ENCODE data around the gene RPRD1B.

The RPRD1B gene

DNA sequence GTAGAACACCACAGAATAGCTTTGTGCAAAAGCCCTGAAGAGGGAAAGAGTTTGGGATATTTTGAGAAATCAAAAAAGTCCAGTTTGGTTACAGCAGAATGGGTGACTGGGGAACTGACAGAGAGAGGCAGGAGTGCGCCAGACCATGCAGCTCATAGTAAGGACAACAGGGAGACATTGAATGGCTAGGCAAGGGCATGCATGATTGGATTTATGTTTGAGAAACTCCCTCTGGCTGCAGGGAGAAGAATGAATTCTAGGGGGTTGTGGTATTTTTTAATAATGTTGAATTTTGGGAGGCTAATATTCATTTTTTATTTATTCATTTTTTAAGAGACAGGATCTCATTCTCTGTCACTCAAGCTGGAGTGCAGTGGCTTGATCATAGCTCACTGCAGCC lies 81.7 kb downstream of the RPRD1B start:
- in situ Hi-C loops (cut with MboI; ENCODE audit: low sequenced_read_pairs), result no loop called here

DNA sequence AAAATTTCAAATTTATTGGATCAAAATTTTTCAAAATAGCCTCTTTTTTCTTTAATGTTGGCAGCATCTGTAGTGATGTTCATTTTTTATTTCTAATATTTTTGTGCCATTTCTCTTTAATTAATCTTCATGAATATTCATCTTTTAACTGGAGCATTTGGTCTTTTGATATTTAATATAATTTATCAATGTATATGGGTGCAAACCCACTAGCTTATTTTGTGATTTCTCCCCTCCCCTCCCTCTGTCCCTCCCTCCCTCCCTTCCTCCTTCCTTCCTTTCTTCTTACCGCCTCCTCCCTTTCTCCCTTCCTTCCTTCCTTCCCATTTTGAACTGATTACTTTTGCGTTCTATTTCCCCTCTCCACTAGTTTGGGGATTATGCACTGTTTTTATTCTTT lies 82.3 kb downstream of the RPRD1B start:
- in situ Hi-C loops (cut with MboI; ENCODE audit: low sequenced_read_pairs), result no loop called here

DNA sequence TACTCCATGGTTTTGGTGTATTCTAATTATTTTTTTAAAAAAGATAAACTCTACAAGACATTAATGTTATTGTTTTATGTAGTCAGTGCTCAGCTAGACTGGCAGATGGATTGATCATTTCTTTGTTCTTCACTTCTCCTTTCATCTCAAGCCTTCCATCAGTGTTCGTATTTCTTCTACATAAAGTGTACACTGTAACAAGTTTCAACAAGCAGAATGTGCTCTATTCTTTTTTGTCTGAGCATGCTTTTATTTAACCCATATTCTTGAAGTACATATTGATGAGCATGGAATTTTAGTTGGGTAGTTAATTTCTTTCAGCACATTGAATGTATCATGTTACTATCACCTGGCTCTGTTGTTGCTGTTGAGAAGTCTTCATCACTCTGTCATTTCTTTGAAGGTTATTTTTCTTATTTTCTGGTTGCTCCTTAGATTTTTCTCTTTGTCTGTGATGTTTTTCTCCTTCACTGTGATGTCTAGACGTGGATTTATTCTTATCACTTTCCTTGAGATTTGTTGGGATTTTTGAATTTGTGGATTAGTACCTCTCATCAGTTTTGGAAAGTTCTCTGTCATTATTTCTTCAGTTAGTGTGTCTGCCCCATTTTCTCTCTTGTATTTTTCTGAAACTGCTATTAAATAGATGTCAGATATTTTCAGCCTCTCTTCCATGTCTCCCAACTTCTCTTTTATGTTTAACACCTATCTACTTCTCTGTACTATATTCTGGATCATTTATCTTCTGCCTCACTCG lies 83.0 kb downstream of the RPRD1B start:
- in situ Hi-C loops (cut with MboI; ENCODE audit: low sequenced_read_pairs), result no loop called here

DNA sequence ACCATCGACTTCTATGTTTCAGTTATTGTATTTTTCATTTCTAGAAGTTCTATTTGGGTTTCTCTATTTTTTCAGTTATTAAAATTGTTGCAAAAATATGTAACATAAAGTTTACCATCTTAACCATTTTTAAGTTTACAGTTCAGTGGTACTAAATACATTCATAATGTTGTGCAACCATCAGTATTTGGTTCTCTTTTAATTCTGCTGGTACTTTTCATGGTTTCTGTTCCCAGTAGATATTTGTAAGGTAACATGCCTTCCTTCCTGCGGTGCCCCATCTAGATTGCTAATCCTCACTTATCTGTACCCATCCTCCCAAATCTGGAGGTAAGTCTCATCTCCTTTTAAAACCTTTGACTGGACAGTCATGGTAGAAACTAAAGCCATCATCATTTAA lies 83.7 kb downstream of the RPRD1B start:
- in situ Hi-C loops (cut with MboI; ENCODE audit: low sequenced_read_pairs), result no loop called here

DNA sequence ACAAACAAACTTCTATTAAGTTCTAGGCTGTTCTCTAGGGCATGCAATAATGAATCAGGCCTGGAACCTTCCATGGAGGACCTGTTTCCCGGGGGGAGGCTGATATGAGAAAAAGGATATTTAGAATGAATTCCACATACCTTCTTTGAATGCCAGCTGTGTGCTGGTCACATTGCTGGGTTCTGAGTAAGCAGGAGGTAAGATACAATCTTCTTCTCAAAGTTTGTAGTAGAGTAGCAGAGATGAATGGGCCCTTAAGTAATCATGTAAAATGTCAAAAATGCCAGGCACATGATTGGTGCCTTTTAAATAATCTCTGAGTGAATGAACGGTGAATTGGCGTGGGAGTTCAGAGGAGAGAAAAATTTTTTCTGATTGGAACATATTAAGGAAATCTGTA lies 84.1 kb downstream of the RPRD1B start:
- in situ Hi-C loops (cut with MboI; ENCODE audit: low sequenced_read_pairs), result no loop called here

DNA sequence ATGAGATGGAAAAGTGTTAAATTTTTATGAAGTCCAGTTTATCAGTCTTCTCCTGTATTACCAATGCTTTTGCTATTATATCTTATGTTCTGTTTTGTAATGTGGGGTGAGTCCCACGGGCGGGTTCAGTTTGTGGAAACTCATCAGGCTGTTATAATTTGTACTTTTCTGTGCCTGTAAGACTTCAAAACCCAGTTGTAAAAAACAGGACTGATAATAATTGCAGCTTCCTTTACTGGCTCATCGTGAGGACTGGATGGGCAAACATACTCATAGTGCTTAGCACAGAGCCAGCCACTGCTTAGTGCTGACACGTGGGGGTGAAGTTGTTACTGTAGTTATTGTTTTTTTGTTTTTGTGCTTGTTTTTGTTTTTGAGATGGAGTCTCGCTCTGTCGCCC lies 85.9 kb downstream of the RPRD1B start:
- in situ Hi-C loops (cut with MboI; ENCODE audit: low sequenced_read_pairs), result no loop called here

DNA sequence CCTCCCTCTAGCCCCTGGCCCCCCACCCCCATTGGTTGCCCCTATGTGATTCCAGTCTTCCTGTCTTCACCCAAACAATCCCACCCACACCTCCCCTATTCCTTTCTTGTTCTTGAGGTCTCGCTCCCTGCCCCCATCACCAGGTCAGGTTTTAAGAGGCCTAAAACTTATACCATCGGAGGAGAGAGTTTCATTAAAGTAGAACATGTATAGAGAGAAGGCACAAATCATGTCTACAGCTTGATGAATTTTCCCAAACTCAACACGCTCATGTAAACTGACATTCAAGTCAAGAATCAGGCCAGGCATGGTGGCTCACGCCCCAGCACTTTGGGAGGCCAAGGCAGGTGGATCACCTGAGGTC lies 87.1 kb downstream of the RPRD1B start:
- in situ Hi-C loops (cut with MboI; ENCODE audit: low sequenced_read_pairs), result no loop called here

DNA sequence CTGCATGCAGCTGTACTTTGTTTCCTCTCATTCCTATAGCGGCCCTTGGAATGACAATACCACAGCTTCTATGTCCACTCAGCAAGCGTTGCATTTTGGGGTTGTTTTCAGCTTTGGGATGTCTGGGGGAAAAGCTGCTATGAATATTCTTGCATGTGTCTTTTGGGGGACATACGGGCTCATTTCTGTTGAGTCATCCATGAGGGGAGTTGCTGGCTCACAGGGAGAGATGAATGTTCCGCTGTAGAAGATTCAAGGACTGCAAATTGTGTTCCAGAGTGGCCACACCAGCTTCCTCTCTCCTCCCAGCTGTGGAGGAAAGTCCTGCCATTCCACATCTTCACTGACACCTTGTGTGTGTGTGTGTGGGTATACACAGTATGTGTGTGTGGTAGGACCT lies 88.2 kb downstream of the RPRD1B start:
- in situ Hi-C loops (cut with MboI; ENCODE audit: low sequenced_read_pairs), result no loop called here

DNA sequence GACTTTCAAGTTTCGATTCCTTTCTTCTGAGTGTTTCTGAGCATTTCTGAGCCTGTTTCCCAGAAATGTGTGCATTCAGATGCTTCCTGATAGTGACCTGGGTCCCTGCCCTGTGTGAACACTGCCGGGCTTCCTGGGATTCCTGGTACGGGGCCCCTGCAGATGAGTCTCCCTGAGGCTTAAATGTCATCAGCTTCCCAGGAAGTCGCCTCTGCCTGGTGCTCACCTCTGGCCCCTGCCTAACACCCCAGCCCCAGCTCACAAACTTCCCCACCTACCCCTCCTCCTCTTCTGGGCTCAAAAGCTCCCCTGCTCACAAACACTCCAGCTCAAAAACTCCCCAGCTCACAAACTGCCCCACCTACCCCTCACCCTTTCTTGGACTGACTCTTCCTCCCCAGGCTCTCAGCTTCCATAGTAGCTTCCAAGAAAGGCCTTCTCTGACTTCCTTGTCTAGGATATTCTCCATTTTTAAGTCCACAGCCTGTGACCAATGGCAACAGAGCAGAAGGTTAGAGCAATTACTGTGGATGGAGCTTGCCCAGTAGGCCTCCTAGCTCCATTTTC lies 89.6 kb downstream of the RPRD1B start:
- in situ Hi-C loops (cut with MboI; ENCODE audit: low sequenced_read_pairs), result no loop called here

DNA sequence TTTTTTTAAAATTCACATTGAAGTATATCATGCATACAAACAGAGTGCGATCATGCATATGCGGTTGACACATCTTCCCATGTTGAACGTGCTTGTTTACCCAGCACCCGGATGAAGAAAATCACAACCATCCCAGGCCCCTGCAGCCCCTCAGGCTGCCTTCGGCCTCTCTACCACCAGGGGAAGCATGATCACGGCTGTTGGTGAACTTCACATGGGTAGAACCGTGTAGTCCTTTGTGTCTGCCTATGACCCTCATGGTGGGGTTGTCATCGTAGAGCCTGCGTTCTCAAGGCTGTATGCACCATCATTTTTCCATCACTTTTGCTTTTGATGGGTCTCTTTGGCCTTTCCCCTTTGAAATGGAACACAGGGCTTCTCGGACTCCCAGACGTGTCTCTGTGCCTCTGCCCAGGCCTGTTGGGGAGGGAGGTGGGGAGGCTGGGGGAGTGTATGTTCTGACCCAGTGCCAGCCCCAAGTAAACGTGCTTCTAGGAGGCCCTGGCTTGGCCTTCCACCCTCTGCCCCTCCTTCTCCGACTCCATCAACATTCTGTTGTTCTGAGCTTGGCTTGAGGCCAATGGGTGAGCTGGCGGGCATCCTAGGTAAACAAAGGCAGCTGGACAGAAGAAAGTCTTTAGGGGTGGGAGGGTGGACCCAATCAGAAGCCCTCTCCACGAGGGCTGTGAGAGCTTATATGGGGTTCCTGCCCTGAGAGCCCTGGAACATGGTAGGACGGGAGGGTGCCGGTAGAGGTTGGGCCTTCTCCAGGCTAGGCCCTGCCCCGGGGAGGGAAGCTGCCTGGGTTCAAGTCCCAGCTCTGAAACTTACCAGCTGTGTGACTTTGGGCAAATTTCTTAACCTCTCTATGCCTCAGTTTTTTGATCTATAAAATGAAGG lies 91.9 kb downstream of the RPRD1B start:
- in situ Hi-C loops (cut with MboI; ENCODE audit: low sequenced_read_pairs), result no loop called here

DNA sequence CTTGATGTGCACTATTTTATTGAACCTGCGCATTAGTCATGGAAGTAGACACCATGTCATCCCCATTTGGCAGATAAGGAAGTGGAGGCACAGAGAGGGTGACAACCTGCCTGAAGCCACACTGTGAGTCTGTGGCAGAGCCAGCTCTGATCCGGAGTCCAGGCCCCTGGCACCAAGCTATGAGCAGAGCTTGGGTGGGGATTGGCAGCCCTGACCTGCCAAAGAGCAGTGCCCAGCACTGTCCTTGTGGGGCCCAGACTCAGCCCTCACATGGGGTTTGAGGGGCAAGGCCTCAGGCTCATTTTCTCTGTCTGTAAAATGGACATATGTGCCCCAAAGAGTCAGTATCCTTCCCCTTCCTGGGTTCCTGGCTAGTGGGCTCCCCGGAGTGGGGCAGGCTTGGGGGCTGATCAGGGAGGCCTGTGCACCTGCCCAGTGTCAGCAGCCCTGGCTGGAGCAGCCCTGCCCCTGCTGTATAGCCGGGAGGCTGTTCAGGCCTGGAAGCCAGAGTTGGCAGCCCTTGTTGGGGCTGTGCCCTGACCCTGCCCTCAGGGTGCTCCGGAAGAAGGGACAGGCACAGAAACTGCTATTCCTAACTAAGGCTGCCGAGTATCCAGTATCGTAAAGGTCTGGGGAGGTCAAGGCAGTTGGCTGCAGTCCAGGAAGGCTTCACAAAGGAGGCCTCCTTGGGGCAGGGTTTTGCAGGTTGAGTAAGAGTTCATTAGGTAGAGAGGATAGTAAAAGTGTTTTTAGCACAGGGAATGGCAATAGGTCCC lies 92.8 kb downstream of the RPRD1B start:
- in situ Hi-C loops (cut with MboI; ENCODE audit: low sequenced_read_pairs), result no loop called here

DNA sequence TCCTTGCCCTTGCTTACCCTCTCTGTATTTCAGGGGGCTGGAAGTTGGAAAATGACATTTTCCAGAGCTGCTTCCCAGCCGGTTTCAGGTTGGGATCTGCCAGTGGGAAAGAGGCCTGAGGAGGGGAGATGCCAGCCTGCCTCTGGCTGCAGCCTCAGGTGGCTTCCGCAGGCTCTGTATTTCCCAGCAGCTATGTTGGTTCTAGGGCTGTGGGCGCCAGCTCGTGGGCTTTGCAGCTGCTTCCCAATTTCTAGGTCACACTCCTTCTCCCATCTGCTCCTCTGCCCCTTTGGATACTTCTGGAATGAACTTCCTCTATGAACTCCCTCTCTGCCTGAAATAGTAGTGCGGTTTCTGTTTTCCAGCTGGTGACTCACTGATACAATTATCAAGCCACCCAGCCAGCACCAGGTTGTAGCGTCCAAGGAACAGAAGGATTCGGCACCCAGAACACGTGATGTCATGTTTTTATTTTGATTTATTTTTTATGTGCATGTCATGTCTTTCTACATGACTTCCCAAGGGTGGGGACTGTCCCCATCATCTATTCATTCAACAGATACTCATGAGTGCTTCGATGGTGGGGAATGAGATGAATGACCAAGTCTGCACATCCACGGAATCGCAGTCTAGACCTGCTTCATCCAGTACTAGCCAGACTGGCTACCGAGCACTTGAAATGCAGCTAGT lies 93.5 kb downstream of the RPRD1B start:
- in situ Hi-C loops (cut with MboI; ENCODE audit: low sequenced_read_pairs), result no loop called here

DNA sequence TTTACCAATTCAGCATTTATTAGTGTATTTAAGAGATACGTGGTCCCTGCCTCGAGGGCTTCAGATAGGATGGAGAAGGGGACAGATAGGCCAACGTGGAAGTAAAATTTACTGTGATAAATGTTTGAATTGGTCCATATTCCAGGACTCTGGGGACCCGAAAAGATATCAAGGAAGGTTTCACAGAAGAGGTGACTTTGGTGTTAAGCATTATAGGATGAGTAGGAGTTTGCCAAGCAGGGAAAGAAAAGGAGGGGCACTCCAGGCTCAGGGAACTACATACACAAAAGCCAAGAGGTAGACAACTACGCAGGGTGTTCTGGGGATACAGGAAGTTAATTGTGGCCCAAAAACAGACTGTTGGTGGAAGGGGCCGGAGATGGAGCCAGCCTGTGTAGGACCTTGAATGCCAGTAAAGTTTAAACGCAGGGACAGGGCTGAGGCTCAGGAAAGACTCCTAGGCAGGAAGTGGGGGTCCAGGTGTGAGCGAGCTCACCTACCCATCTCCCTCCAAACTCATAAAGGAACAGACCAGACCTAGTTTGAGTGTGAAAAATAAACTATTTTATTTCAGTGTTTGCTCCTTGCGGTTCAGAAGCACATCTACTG lies 94.5 kb downstream of the RPRD1B start:
- in situ Hi-C loops (cut with MboI; ENCODE audit: low sequenced_read_pairs), result no loop called here

DNA sequence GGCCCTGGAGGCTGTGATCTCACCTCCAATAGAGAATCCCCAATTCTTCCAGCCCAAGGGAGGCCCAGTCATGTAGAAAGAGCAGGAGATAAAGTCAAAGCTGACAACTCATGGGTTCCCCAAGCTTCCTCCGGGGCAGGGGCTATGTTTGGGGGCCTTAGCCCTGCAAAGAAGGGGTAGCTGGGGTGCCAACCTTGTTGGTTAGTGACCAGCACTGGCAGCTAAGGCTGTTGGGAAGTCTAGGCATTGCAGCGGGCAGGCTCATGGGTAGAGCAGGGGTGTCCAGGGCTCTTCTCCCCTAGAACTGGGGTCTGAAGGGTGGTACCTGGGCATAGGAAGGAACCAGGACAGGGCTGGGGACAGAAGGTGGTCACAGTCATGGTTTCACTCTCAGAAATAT lies 95.1 kb downstream of the RPRD1B start:
- in situ Hi-C loops (cut with MboI; ENCODE audit: low sequenced_read_pairs), result no loop called here

DNA sequence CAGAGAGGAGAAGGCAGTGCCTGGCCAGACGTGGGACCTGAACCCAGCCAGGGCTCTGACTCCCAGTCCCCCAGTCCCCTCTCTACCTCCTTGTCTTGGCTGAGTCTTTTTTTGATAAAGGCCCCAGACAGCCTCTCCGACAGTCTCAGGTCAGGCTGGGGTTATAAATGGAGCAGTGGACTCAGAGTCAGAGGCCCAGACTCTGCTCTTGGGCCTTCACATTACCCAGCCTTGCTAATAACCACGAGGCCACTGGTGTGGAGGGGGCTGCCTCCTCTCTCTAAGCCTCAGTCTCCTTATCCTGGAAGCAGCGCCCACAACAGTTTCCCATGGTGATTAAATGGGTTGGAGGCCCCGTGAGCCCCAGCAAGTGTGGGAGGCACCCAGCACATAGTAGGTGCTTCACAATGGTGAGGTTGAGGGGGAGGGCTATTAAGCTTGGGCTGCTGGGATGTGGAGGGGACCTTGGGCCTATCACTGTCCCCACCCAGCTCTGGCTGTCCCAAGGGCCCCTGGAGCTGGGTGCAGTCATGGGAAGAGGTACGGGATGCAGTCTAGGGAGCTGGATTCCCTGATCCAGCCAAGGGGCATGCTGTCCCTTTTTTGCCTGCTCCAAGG lies 95.8 kb downstream of the RPRD1B start:
- in situ Hi-C loops (cut with MboI; ENCODE audit: low sequenced_read_pairs), result no loop called here

DNA sequence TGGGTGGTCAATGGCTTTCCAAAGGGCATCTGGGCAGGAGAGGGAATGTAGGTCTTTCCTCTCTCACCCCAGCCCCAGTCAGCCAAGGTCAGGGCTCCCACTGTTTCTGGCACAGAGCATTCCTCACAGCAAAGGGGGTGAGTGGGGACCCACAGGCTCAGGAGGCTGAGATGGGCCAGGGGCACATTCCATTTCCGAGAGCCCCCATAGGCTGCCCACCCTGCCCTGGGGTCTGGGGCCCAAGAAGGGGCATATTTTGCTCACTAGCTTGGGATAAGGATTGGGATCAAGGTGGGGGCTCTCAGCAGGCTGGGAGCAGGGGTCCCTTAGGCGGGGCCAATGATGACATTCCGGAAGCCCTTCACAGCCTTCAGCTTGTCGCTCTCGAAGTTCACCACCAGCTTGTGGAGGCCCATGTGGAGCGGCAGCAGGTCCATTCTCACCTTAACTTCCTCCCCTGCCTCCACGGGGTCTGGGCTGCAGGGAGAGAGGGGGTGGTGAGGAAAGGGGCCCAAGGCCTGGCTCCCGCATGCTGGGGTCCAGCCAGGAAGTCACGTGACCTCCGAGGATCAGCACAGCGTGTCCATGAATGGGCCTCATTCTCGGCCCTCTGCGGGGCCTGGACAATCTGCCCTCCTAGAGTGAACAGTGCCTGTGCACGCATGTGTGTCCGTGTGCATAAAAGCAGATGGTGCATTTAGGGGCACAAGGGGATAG lies 96.5 kb downstream of the RPRD1B start:
- in situ Hi-C loops (cut with MboI; ENCODE audit: low sequenced_read_pairs), result no loop called here

DNA sequence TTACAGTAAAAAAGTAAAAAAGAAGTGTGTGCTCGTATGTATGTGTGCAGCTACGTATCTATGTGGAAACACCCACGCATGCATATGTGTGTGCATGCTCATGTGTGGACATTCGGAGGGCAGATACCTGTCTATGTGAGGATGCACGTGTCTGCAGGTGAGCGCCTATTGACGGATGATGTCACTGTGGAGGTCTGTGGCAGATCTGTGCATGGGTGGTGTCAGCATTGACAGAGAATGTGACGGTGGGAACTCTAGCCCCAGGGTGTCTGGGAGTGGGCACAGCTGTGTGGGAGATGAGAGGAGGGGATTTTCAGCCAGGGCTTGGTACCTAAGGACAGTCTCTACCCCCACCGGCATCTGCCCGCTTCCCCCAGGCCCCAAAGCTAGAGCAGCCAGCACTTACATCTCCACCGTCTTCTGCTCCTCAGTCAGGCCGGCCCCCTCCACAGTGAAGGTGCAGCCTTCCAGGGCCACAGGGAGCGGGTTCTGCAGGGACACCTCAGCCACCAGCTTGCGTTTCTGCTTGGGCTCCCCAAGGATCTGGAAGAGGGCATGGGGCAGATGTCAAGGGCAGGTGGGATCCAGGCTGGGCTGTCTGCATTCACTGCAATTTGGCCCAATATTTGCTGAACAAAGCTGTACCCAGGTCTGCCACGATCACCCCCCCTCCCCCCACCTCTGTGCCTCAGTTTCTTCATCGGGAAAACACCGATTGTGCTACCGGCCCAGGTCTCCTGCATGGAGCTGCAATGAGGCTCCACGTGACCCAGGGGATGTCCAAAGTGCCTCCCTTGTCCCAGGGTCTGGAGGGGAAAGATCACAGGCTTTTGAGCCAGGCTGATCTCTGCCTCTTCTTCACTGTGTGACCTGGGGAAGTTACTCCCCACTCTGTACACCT lies 97.4 kb downstream of the RPRD1B start:
- in situ Hi-C loops (cut with MboI; ENCODE audit: low sequenced_read_pairs), result no loop called here

DNA sequence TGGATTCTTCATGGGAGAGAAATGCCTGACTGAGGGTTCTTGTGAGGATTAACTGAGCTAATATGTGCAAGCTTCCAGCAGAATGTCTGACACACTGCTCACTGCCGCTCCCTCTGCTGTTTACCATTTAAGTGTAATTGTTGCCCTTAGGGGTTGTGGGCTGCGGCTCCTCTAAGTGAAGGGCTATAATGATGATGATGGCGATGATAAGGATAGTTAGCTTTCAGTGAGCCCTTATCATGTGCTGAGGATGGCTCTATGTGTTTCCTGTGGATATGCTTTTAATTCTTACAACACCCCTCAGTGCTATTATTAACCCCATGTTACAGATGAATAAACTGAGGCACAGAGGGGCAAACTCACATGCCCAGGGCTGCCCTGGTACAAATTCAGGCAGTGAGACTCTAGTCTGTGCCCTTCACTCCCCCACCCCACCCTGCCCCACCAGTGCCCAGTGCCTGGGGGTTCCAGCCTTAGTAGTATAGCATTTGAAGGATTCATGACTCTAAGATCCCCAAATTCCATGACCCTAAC lies 98.1 kb downstream of the RPRD1B start:
- in situ Hi-C loops (cut with MboI; ENCODE audit: low sequenced_read_pairs), result no loop called here

All from HL-60/S4 treated with phorbol 12-myristate 13-acetate at 8.2 ng/mL for 4 days and 3 days (cell line).